ENCODE results near the gene UNC80. TPM values are rescaled to one million over a fixed set of nuclear protein-coding genes. Genes with fewer than 3 reads are reported as not detected.

The UNC80 gene
- total RNA-seq, 1 experiment from 2014 or later, result 0.48 TPM

GRCh38 chr2:209753020-209753419 is 18.6 kb upstream of the UNC80 start (continued):
- TF ChIP-seq HMGXB4 (CRISPR knock-in tag; IDR thresholded peaks at IDR 0.05), result no peak
- no peak for TF ChIP-seq NFE2L1 (CRISPR knock-in tag; IDR thresholded peaks at IDR 0.05)
- TF ChIP-seq TEAD1 (CRISPR knock-in tag; IDR thresholded peaks at IDR 0.05), result no peak
- TF ChIP-seq ZNF317 (CRISPR knock-in tag; IDR thresholded peaks at IDR 0.05; ENCODE audit: borderline replicate concordance, low read depth), result no peak
- no peak for TF ChIP-seq USF1 (CRISPR knock-in tag; IDR thresholded peaks at IDR 0.05)
- TF ChIP-seq FOXK1 (CRISPR knock-in tag; IDR thresholded peaks at IDR 0.05), result no peak
- TF ChIP-seq E2F4 (CRISPR knock-in tag; IDR thresholded peaks at IDR 0.05; ENCODE audit: borderline replicate concordance, low read depth), result no peak
- TF ChIP-seq NR3C1 (CRISPR knock-in tag; conservative IDR thresholded peaks at IDR 0.05; ENCODE audit: low read depth), result no peak
- TF ChIP-seq ATF3 (CRISPR knock-in tag; conservative IDR thresholded peaks at IDR 0.05), result no peak
- TF ChIP-seq ZMAT4 (CRISPR knock-in tag; IDR thresholded peaks at IDR 0.05), result no peak
- TF ChIP-seq CTCF (IDR thresholded peaks at IDR 0.05), result no peak
- TF ChIP-seq RELA (CRISPR knock-in tag; IDR thresholded peaks at IDR 0.05; ENCODE audit: borderline replicate concordance), result no peak
- no peak for TF ChIP-seq TEAD4 (CRISPR knock-in tag; IDR thresholded peaks at IDR 0.05)
- no peak for TF ChIP-seq OVOL2 (CRISPR knock-in tag; IDR thresholded peaks at IDR 0.05; ENCODE audit: borderline replicate concordance)
- no peak for TF ChIP-seq FOXJ3 (CRISPR knock-in tag; IDR thresholded peaks at IDR 0.05; ENCODE audit: borderline replicate concordance)

GRCh38 chr2:209757163-209757562 is 14.5 kb upstream of the UNC80 start:
- H3K36me3 Mint-ChIP-seq, result 0 out of 2 replicates have a peak, but pooled peaks cover 2% of the 10 kb centered on the region
- TF ChIP-seq ARID4B (CRISPR knock-in tag; IDR thresholded peaks at IDR 0.05; ENCODE audit: borderline replicate concordance) (no peak), FOXK1 (CRISPR knock-in tag; IDR thresholded peaks at IDR 0.05) (peak; percentile 54; the same call in 1 of the 2 replicates), JUN (CRISPR knock-in tag; IDR thresholded peaks at IDR 0.05) (no peak)
- H3K27me3 Mint-ChIP-seq (ENCODE audit: low read depth), result peaks cover 99% of the 10 kb centered on the region
- no peaks in the 10 kb centered on the region for H3K9me3 Mint-ChIP-seq
- H3K4me1 Mint-ChIP-seq, result peaks cover 13% of the 10 kb centered on the region
- CTCF ChIA-PET, result no interaction called here
- no peak overlapping the region for H3K4me3 Mint-ChIP-seq
- no peak for DNase-seq (ENCODE audit: low spot score)
- no peak overlapping the region for H3K27ac Mint-ChIP-seq
- ATAC-seq, result peak; percentile 68
- POLR2A ChIA-PET, result no interaction called here

All from WTC11 (cell line).